Activated T-cell treated with anti-CD3 and anti-CD28 coated beads, Interleukin-2, amount 50 U/mL, for 72 hours (primary cell): ENCODE results near the gene CABLES2. TPM values are rescaled to one million over a fixed set of nuclear protein-coding genes. Genes with fewer than 3 reads are reported as not detected.

Source experiments
- ATAC-seq, 2 donors: fragments of 150-1000 bp; cut with Tn5 transposase; replicated peaks in 1 of 2; 2 replicates each; pipeline ENCODE4 v1.10.0; 2021; ENCODE audit warnings: moderate library complexity in 2 of 2, mild to moderate bottlenecking in 1 of 2
- DNase-seq, 2 donors: peaks; one replicate each; pipeline ENCODE4 v3.0.0; 2021 to 2022; ENCODE audit warnings: mixed read lengths in 1 of 2
- H3K27ac Mint-ChIP-seq: one replicate; pipeline ENCODE4 v1.8.0; 2022; ENCODE audit warnings: mild to moderate bottlenecking, moderate library complexity, mixed read lengths
- H3K27me3 Mint-ChIP-seq: one replicate; pipeline ENCODE4 v1.8.0; 2022; ENCODE audit warnings: low read depth, mixed read lengths
- H3K36me3 Mint-ChIP-seq, 2 donors: one replicate each; pipeline ENCODE4 v1.8.0; 2022; ENCODE audit warnings: mixed read lengths in 2 of 2, mild to moderate bottlenecking in 1 of 2; ENCODE audit not compliant: insufficient read depth in 2 of 2
- H3K4me1 Mint-ChIP-seq: one replicate; pipeline ENCODE4 v1.8.0; 2022; ENCODE audit warnings: low read depth, mixed read lengths
- H3K4me3 Mint-ChIP-seq, 2 donors: one replicate each; pipeline ENCODE4 v1.8.0; 2022; ENCODE audit warnings: mild to moderate bottlenecking in 2 of 2, mixed read lengths in 2 of 2, moderate library complexity in 2 of 2
- H3K9me3 Mint-ChIP-seq, 2 donors: one replicate each; pipeline ENCODE4 v1.8.0; 2022; ENCODE audit warnings: mixed read lengths in 2 of 2
- total RNA-seq, 2 donors: library from RNA; stranded (reverse); gene quantifications; one replicate each; pipeline ENCODE4 v1.2.3, GENCODE V29; 2022

CABLES2 gene
- total RNA-seq, 2 donors from 2014 or later: 7.1 to 8.3 TPM

DNA sequence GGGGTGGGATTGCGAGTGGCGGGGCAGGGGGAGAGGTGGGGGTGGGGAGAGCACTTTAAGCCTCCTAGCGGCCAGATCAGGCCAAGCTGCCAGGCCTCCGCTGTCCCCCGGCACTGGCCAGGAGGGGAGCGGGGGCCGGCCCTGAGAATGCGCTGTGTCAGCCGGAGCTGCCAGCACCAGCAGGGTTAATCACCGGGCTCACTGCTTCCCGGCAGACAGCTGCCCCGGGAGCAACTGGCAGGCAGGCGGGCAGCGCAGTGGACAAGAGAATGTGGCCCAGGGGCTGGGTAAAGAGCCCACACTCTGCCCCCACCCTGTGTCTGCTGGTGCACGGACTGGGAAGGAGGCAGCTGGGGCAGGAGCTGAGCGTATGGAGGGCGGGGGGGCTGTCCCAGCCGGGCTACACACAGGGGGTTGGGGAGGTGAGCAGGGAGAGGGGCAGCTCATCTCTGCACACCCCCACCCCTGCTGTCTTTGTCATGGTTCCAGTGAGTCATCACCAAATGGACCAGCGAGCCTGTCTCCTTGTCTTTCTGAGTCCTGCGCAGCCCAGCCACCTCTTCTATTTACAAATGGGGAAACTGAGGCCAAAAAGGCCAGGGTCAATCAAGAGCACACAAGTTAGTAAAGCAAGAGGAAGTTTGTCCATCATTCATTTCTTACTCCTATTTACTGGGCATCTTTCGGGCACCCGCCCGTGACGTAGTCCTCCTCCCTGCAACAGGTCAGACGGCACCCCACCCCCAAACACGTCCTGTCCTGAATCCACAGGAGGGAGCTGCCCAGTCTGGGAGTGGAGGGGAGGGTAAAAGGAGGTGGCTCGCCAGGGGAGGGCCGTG is 37.9 kb downstream of the CABLES2 start:
- Mint-ChIP-seq H3K27ac (no peak overlapping the region), H3K36me3 (no peaks in the 10 kb centered on the region), H3K9me3 (no peaks in the 10 kb centered on the region), H3K27me3 (peaks cover 15% of the 10 kb centered on the region), H3K4me3 (peak overlapping the region in 1 of 2 donors; percentile 31), H3K4me1 (peaks cover 9% of the 10 kb centered on the region)
- DNase-seq (peak in 1 of 2 donors; percentile 25), ATAC-seq (peak in 1 of 2 donors; percentile 18)

DNA sequence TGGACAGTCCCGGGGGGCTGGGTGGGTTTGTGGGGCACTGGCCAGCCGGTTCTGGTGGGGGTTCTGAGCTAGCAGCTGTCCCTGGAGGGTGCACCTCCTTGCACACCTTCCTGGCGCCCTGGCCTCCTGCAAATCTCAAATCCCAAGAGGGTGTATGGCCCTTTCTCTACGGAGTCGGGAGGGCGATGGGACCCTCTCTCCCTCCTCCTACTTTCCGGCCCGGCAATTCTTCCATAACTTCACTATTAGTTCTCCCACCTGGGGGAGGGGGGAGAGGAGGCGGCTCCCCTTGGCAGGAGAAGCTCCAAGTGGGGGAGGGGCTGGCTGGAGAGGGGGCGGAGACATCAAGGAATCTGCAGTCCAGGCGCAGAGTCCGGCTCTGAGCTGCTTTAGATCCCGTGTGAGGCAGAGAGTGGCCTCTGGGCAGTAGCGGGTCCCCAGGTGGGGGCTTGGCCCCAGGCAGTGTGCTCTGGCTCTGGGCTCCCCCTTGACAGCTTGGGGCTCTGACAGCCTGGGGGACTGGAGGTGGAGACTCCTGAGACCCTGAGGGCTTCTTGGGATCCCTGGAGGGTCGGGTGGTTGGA is 38.6 kb downstream of the CABLES2 start:
- Mint-ChIP-seq H3K36me3 (no peaks in the 10 kb centered on the region), H3K9me3 (no peaks in the 10 kb centered on the region), H3K4me1 (peaks cover 9% of the 10 kb centered on the region), H3K27me3 (peaks cover 15% of the 10 kb centered on the region), H3K4me3 (peak overlapping the region; percentile 73 to 75), H3K27ac (no peak overlapping the region)
- DNase-seq: no peak
- ATAC-seq: no peak

DNA sequence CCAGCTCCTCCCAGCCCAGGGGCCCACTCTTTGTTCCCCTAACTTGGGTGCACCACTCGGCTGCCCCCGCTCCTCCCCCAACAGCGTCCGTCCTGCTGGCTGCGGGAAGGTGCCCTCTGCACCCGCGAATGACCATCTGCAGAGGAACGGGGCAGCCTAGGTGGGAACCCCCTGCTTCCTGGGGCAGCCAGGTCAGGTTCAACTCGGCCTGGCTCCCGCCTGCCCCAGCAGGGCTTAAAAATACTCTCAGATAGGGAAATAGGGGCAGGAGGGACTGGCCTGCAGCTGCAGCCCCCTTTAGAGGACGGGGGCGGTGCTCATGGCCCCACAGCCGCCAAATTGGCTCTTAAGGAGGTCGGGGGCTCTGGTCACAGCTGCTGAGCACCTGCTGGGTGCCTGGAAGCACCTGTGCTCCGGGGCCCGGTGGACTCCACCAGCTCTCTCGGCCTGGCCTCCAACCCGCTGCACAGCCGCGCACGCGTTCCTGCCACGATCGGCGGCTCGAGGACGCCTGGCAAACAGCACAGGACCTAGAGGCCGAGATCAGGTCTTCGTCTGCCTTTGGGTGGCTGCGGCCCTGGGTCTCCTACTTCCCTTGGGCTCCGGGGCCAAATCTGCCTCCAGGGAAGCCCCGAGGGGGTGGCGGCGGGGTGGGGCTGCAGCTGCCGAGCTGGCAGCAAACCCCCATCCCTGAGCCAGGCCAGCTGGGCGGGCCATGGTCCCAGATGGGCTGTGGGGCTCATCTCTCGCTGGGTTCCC is 39.3 kb downstream of the CABLES2 start:
- DNase-seq: no peak
- Mint-ChIP-seq H3K36me3 (no peaks in the 10 kb centered on the region), H3K27me3 (peaks cover 15% of the 10 kb centered on the region), H3K27ac (no peak overlapping the region), H3K4me1 (peaks cover 9% of the 10 kb centered on the region), H3K9me3 (no peaks in the 10 kb centered on the region), H3K4me3 (peak overlapping the region; percentile 73 to 75)
- ATAC-seq: no peak

DNA sequence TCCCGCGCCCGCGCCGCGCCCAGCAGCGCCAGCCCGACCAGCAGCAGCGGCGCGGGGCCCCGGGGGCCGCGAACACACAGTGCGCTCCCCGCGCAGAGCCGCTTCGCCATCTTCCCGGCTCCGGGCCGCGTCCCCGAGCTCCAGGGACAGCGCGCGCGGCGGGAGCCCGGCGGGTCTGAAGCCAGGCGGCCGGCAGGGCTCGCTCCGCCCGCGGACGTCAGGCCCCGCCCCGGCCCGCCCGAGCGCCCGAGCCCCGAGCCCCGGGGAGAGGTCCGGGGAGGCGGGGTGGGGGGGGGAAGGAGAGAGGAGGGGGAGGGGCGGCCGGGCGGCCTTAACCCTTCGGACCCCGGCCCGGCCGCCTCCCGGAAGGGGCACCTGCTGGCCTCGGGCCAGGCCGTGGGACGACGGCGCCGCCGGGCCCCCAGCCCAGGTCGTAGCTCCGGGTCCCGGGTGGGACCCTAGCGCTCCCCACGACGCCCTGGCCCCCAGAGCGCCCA is 39.9 kb downstream of the CABLES2 start, which contains the start of gene LAMA5:
TSS of gene LAMA5 (minus strand) at position 177 of the 497 bp plus-strand sequence. CDS start at position 110, 67 bp downstream.
- peak; percentile 32 to 52 for ATAC-seq
- H3K4me1 Mint-ChIP-seq: peaks cover 9% of the 10 kb centered on the region

DNA sequence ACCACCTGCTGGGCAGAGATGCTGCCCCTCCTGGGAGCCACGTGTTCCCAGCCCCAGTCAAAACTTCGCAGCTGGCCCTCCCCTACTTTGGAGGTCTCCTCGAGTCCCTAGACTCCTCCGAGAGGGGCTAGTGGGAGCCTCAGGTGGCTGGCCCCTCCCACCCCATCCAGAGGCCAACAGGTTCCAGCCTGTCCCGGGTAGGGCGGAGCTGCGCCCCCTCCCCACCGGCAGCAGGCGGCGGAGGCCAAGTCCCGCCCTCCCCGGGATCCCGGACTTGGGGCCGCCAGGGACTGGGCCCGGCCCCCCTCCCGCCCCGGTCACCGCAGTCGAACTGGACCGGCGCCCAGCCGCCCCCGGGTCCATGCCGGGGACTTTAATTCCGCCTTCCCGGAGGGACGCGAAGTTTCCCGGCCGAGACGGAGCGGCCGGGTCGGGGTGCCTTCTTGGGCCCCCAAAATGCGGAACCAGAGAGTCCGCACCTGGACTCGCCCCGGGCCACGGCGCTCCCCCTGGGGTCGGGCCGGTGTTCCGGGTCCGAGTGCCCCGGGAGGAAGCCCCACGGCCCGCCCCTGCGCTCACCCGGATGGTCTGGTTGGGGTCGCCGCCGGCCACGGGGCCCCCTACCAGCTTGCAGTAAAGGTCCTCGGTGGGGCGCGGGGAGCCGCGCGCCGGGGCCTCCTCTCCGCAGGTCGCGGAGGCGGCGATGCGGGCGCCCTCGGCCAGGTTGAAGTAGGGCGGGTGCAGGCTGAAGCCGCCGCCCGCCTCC is 40.5 kb downstream of the CABLES2 start:
- H3K36me3 Mint-ChIP-seq: no peaks in the 10 kb centered on the region
- H3K9me3 Mint-ChIP-seq: no peaks in the 10 kb centered on the region
- DNase-seq (peak in 1 of 2 donors; percentile 28), ATAC-seq (peak; percentile 39 to 46)
- H3K4me3 Mint-ChIP-seq: no peak overlapping the region
- no peak overlapping the region for H3K27ac Mint-ChIP-seq
- H3K4me1 Mint-ChIP-seq: peaks cover 9% of the 10 kb centered on the region
- peaks cover 15% of the 10 kb centered on the region for H3K27me3 Mint-ChIP-seq

More for the DNA sequence above, 39.9 kb downstream of the CABLES2 start, which contains the start of gene LAMA5:
- Mint-ChIP-seq H3K27ac (no peak within 1 kb of the TSS), H3K9me3 (no peaks in the 10 kb centered on the region), H3K36me3 (no peaks in the 10 kb centered on the region), H3K27me3 (peaks cover 15% of the 10 kb centered on the region), H3K4me3 (peak within 1 kb of the TSS; percentile 73 to 75)
- peak in 1 of 2 donors; percentile 27 for DNase-seq

DNA sequence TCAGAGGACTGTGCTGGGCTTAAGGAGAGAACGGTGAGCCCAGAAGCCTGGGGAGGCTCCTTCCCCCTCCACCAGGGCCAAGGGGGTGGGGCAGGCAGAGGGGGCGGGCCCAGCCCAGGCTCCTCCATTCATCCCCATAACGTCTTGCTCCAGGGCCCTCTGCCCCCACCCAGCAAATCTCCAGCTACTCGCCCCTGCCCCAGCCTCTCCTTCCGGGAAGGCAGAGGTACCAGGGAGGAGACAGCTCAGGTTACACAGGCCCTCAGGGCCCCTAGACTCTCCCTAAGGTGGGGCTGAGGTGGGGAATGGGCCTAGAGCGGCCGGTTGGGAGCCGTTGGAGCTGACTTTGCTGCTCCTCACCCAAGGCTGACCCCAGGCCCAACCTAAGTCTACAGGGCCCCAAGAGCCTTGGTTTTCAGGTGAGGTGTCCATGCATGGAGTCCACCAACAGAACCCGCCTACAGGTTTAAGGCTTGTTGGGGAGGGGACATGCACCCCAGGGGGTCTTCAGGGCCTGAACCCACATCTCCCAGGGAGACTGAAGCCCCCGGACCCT is 41.2 kb downstream of the CABLES2 start:
- no peaks in the 10 kb centered on the region for H3K36me3 Mint-ChIP-seq
- ATAC-seq (no peak), DNase-seq (no peak)
- peaks cover 9% of the 10 kb centered on the region for H3K4me1 Mint-ChIP-seq
- no peaks in the 10 kb centered on the region for H3K9me3 Mint-ChIP-seq
- no peak overlapping the region for H3K27ac Mint-ChIP-seq
- H3K27me3 Mint-ChIP-seq: peaks cover 15% of the 10 kb centered on the region
- H3K4me3 Mint-ChIP-seq: no peak overlapping the region

DNA sequence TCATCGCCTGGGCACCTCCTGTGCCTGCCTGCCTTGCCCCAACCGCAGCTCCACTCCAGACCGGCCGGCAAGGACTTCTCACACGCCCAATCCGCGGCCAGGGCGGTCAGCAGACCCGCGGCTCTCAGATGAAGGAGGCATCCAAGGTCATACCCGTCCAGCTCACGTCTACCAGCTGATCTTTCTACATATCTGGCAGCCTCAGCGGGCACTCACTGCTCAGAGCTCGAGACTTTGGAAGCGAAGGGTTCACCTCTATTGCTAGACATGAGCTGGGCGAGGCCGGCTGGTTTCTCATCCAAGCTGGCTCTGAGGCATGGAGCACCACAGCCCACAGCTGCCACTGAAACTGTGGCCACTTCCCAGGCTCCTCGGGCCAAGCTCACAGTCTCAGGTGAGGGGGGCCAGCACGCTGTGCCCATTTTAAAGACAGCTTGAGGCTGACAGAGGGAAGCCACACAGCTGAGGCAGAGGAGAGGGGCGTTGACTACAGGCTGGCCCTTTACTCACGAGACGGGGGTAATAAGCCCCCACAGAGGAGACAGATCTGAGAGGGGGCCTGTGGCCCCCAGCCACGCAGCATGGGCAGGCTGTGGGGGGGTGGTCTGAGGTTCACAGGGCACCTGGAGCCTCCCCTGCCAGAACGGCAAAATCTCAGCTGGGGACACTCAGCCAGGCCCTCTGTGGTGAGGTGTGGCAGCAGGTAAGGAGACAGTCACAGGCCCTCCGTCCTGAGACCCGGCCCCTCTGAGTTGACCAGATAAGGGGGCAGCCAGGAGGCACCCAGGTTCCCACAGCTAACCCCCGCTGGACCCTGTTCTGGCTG is 42.0 kb downstream of the CABLES2 start:
- DNase-seq: no peak
- Mint-ChIP-seq H3K4me3 (peak overlapping the region in 1 of 2 donors; percentile 29), H3K27ac (no peak overlapping the region), H3K4me1 (peaks cover 9% of the 10 kb centered on the region), H3K36me3 (no peaks in the 10 kb centered on the region), H3K9me3 (no peaks in the 10 kb centered on the region), H3K27me3 (peaks cover 15% of the 10 kb centered on the region)
- ATAC-seq: no peak

DNA sequence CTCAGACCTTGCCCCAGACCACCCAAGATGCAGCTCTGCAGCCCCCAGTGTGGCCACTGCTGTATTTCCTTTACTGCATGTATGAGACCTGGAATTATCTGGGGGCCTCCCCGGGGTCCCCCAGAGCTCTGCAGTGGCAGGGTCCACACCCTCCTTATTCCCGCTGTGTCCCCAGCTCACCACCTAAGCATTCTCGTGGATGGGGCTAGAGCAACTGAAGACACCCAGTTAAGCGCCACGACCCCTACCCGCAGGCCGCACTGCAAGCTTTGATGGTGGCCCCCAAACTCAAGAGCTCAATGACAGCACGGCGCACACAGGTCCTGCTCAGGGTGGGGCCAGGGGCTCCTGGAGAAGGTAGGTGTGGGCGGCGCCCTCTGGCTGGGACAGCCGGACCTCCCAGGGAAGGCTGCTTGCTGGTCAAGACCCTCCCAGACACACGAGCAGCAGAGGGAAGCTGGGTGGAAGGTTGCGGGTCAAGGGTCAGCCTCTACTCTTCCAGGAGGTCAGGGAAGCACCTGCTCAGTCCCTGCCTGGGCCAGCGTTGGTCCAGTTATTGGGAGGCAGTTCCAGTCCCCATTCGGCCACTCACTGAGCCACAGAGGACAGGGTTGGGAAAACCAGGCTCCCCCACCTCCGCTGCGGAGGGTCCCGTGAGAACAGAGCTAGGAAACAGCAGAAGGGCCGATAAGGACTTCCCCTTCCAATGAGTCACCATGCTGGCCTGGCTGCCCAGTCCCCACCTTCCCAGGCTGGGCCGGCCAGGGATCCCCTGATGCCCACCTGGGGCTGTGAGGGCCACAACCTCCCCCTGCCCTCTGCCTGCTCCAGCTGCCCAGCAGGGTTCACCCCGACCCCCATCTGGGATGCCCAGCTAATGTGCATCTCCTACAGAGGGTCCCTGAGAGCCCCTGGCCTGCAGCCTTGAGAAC is 42.9 kb downstream of the CABLES2 start:
- ATAC-seq: no peak
- H3K27ac Mint-ChIP-seq: no peak overlapping the region
- peaks cover 4% of the 10 kb centered on the region for H3K4me1 Mint-ChIP-seq
- H3K36me3 Mint-ChIP-seq: no peaks in the 10 kb centered on the region
- H3K9me3 Mint-ChIP-seq: no peaks in the 10 kb centered on the region
- no peak overlapping the region for H3K4me3 Mint-ChIP-seq
- DNase-seq: no peak
- H3K27me3 Mint-ChIP-seq: peaks cover 10% of the 10 kb centered on the region

DNA sequence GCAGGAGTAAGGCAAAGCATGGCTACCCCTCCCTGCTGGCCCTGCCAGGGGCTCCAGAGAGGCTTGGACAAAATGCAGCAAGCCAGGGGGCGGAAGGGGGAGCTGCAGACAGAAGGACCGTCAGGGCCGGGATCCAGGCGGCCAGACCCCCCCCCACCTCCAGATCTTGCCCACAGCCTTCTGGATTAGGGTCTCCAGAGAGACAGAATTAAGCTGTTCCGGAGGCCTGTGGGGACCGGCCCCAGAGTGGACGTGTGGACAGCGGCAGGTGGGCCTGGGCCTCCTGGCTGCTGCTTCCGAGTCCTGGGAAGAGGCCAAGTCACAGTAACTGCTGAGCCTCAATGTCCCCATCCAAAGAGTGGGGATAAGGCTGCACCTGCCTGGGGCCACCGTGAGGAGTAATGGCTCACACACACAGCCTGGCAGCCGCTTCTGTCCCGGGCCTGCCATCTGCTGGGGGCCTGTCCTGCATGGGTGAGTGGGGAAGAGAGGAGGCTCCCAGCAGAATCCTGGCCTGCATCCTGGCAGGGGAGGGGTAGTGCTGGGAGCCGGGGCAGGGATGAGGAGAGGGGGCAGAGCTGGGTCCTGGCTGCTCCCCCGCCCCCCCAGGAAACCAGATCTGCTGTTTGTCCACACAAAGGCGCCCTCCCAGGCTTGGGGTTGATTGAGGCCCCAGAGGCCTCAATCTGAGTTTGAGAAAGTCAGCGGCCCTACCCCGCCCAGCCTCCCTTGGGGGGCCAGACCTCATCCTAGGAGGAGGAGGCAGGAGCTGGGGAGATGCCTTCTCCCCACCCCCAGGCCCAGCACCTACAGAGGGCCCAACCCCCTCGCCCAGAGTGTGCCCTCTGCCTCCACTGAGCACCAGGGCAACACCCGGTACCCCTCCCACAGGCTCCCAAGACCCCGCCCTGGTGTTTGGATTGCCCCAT is 43.8 kb downstream of the CABLES2 start:
- Mint-ChIP-seq H3K4me3 (no peak overlapping the region), H3K36me3 (no peaks in the 10 kb centered on the region), H3K4me1 (no peaks in the 10 kb centered on the region), H3K9me3 (no peaks in the 10 kb centered on the region), H3K27ac (no peak overlapping the region), H3K27me3 (peaks cover 8% of the 10 kb centered on the region)
- DNase-seq (no peak), ATAC-seq (no peak)

DNA sequence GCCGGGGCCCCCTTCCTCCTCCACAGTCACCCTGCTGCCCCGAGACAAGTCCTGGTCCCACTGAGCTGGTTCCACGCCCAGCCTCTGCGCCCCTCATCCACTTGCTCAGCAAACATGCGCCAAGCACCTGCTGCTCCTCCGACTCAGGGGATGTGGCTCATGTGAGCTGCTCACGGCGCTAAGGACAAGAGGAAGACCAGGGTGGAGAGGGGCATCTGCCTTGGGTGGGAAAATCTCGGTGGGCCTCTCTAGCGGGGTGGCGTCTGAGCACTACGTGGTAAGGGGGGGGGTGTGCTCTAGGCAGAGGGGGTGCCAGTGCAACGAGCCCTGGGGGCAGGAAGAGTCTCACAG is 44.5 kb downstream of the CABLES2 start:
- no peaks in the 10 kb centered on the region for H3K4me1 Mint-ChIP-seq
- H3K4me3 Mint-ChIP-seq: no peak overlapping the region
- H3K36me3 Mint-ChIP-seq: no peaks in the 10 kb centered on the region
- ATAC-seq (no peak), DNase-seq (no peak)
- peaks cover 8% of the 10 kb centered on the region for H3K27me3 Mint-ChIP-seq
- H3K9me3 Mint-ChIP-seq: no peaks in the 10 kb centered on the region
- no peak overlapping the region for H3K27ac Mint-ChIP-seq
